WTC11 (cell line): ENCODE data around the gene PTPRN2. TPM values are rescaled to one million over a fixed set of nuclear protein-coding genes. Genes with fewer than 3 reads are reported as not detected.

Source experiments
- ATAC-seq: fragments of 200-7000 bp; cut with Tn5 transposase; 2 replicates; pipeline ENCODE4 v1.10.0; 2021; ENCODE audit warnings: mild to moderate bottlenecking, moderate library complexity
- CTCF ChIA-PET: fragments of 300-600 bp; sonication (Branson Sonifier 250); formaldehyde crosslinking; loops from one replicate; lab custom pipeline; 2021; ENCODE audit warnings: antibody characterized with exemption; lab: Charles Lee
- POLR2A ChIA-PET: fragments of 350-600 bp; sonication (Branson Sonifier 250); formaldehyde crosslinking; loops from one replicate; lab custom pipeline; 2021; ENCODE audit warnings: antibody characterized with exemption; lab: Charles Lee
- DNase-seq: peaks from one replicate; pipeline ENCODE4 v3.0.0; 2021; ENCODE audit warnings: low spot score
- H3K27ac Mint-ChIP-seq: 2 replicates; pipeline ENCODE4 v1.8.0; 2021; ENCODE audit warnings: mixed read lengths
- H3K27me3 Mint-ChIP-seq: 2 replicates; pipeline ENCODE4 v1.8.0; 2021; ENCODE audit warnings: low read depth, mild to moderate bottlenecking, moderate library complexity, mixed read lengths
- H3K36me3 Mint-ChIP-seq: 2 replicates; pipeline ENCODE4 v1.8.0; 2021; ENCODE audit warnings: mixed read lengths
- H3K4me1 Mint-ChIP-seq: 2 replicates; pipeline ENCODE4 v1.8.0; 2022; ENCODE audit warnings: mixed read lengths
- H3K4me3 Mint-ChIP-seq: 2 replicates; pipeline ENCODE4 v1.8.0; 2021; ENCODE audit warnings: mild to moderate bottlenecking, moderate library complexity, mixed read lengths
- H3K9me3 Mint-ChIP-seq: 2 replicates; pipeline ENCODE4 v1.8.0; 2021; ENCODE audit warnings: mixed read lengths
- ATF2 ChIP-seq: sonication (generic); formaldehyde crosslinking; IDR thresholded peaks from 2 replicates; pipeline ENCODE4 v1.8.1; 2022; ENCODE audit warnings: low read depth, missing genetic modification reagents, borderline replicate concordance
- CTCF ChIP-seq: fragments of 200-600 bp; IDR thresholded peaks from 2 replicates; pipeline ENCODE4 v1.8.0; 2022; ENCODE audit warnings: antibody characterized with exemption
- E2F5 ChIP-seq: sonication (generic); formaldehyde crosslinking; IDR thresholded peaks from 2 replicates; pipeline ENCODE4 v1.8.1; 2022; ENCODE audit warnings: mild to moderate bottlenecking, moderate library complexity, missing genetic modification reagents
- ELF4 ChIP-seq: sonication (generic); formaldehyde crosslinking; IDR thresholded peaks from 2 replicates; pipeline ENCODE4 v1.8.1; 2022; ENCODE audit warnings: low read depth, mild to moderate bottlenecking, moderate library complexity, missing genetic modification reagents
- FOXJ3 ChIP-seq: sonication (generic); formaldehyde crosslinking; IDR thresholded peaks from 2 replicates; pipeline ENCODE4 v1.9.0; 2021; ENCODE audit warnings: missing genetic modification reagents, mild to moderate bottlenecking, borderline replicate concordance
- GABPB1 ChIP-seq: sonication (generic); formaldehyde crosslinking; IDR thresholded peaks from 2 replicates; pipeline ENCODE4 v1.8.1; 2023; ENCODE audit warnings: mild to moderate bottlenecking, missing genetic modification reagents
- IRF2 ChIP-seq: sonication (generic); formaldehyde crosslinking; IDR thresholded peaks from 2 replicates; pipeline ENCODE4 v1.8.0; 2022; ENCODE audit warnings: low read depth, missing genetic modification reagents, borderline replicate concordance
- NFATC4 ChIP-seq: fragments of 250-450 bp; sonication (Bioruptor Pico); IDR thresholded peaks from 2 replicates; pipeline ENCODE4 v1.9.0; 2021; ENCODE audit warnings: mild to moderate bottlenecking
- NR2C2 ChIP-seq: sonication (generic); formaldehyde crosslinking; IDR thresholded peaks from 2 replicates; pipeline ENCODE4 v1.8.0; 2022; ENCODE audit warnings: mild to moderate bottlenecking, missing genetic modification reagents
- NR3C1 ChIP-seq: sonication (generic); formaldehyde crosslinking; conservative IDR thresholded peaks from 2 replicates; pipeline ENCODE4 v1.8.1; 2023; ENCODE audit warnings: low read depth, mild to moderate bottlenecking, missing genetic modification reagents
- PRRX2 ChIP-seq: fragments of 250-450 bp; sonication (Bioruptor Pico); IDR thresholded peaks from 2 replicates; pipeline ENCODE4 v1.8.0; 2021; ENCODE audit warnings: mild to moderate bottlenecking
- ZMAT4 ChIP-seq: fragments of 250-450 bp; sonication (Bioruptor Pico); IDR thresholded peaks from 2 replicates; pipeline ENCODE4 v1.9.0; 2021; ENCODE audit warnings: mild to moderate bottlenecking
- ZNF219 ChIP-seq: sonication (generic); formaldehyde crosslinking; IDR thresholded peaks from 2 replicates; pipeline ENCODE4 v1.8.0; 2023; ENCODE audit warnings: missing genetic modification reagents, mild to moderate bottlenecking, borderline replicate concordance
- ZNF232 ChIP-seq: sonication (generic); formaldehyde crosslinking; IDR thresholded peaks from 2 replicates; pipeline ENCODE4 v1.8.0; 2022; ENCODE audit warnings: mild to moderate bottlenecking, missing genetic modification reagents
- ZNF281 ChIP-seq: sonication (generic); formaldehyde crosslinking; IDR thresholded peaks from 2 replicates; pipeline ENCODE4 v1.8.0; 2023; ENCODE audit warnings: mild to moderate bottlenecking, missing genetic modification reagents
- ZNF317 ChIP-seq: sonication (generic); formaldehyde crosslinking; IDR thresholded peaks from 2 replicates; pipeline ENCODE4 v1.8.1; 2023; ENCODE audit warnings: low read depth, mild to moderate bottlenecking, moderate library complexity, missing genetic modification reagents, borderline replicate concordance
- ZNF396 ChIP-seq: fragments of 250-450 bp; sonication (Bioruptor Pico); IDR thresholded peaks from 2 replicates; pipeline ENCODE4 v1.8.0; 2021; ENCODE audit warnings: mild to moderate bottlenecking, moderate library complexity, borderline replicate concordance
- ZNF416 ChIP-seq: fragments of 250-450 bp; sonication (Bioruptor Pico); IDR thresholded peaks from 2 replicates; pipeline ENCODE4 v1.9.0; 2021; ENCODE audit warnings: mild to moderate bottlenecking, inconsistent platforms
- ZNF512 ChIP-seq: sonication (generic); formaldehyde crosslinking; IDR thresholded peaks from 2 replicates; pipeline ENCODE4 v1.8.1; 2022; ENCODE audit warnings: missing genetic modification reagents, borderline replicate concordance
- total RNA-seq: library from RNA; stranded (reverse); gene quantifications from 3 replicates; pipeline ENCODE4 v1.2.3, GENCODE V29; 2021

The PTPRN2 gene
- total RNA-seq, 1 experiment from 2014 or later, result 4.7 TPM

GRCh38 chr7:158383665-158384064 is 204.0 kb downstream of the PTPRN2 start:
- no peak overlapping the region for H3K27ac Mint-ChIP-seq
- peaks cover 34% of the 10 kb centered on the region for H3K36me3 Mint-ChIP-seq
- ATAC-seq (no peak), DNase-seq (no peak)
- H3K4me3 Mint-ChIP-seq, result no peak overlapping the region
- peaks cover 13% of the 10 kb centered on the region; the same call in 1 of the 2 replicates for H3K27me3 Mint-ChIP-seq
- peaks cover 32% of the 10 kb centered on the region for H3K4me1 Mint-ChIP-seq
- peaks cover 37% of the 10 kb centered on the region for H3K9me3 Mint-ChIP-seq
- ChIA-PET CTCF (no interaction called here), POLR2A (no interaction called here)
- TF ChIP-seq NR2C2 (CRISPR knock-in tag), result no peak
- no peak for TF ChIP-seq PRRX2 (CRISPR knock-in tag)
- TF ChIP-seq ZNF232 (CRISPR knock-in tag), result no peak
- TF ChIP-seq ZMAT4 (CRISPR knock-in tag), result no peak
- TF ChIP-seq ZNF396 (CRISPR knock-in tag), result no peak
- TF ChIP-seq ZNF281 (CRISPR knock-in tag), result no peak

GRCh38 chr7:158382363-158383254 is 205.0 kb downstream of the PTPRN2 start:
- Mint-ChIP-seq H3K27me3 (peaks cover 13% of the 10 kb centered on the region; the same call in 1 of the 2 replicates), H3K27ac (no peak overlapping the region), H3K4me1 (peaks cover 32% of the 10 kb centered on the region), H3K9me3 (peaks cover 37% of the 10 kb centered on the region), H3K36me3 (peaks cover 34% of the 10 kb centered on the region), H3K4me3 (no peak overlapping the region)
- ChIA-PET CTCF (no interaction called here), POLR2A (no interaction called here)
- TF ChIP-seq ELF4 (CRISPR knock-in tag) (no peak), NR3C1 (CRISPR knock-in tag) (no peak), ZNF512 (no peak), ZNF416 (CRISPR knock-in tag) (no peak), IRF2 (CRISPR knock-in tag) (no peak), NFATC4 (CRISPR knock-in tag) (no peak), ZNF219 (CRISPR knock-in tag) (no peak), GABPB1 (no peak)
- DNase-seq (no peak), ATAC-seq (no peak)

GRCh38 chr7:158381956-158382355 is 205.7 kb downstream of the PTPRN2 start:
- ATAC-seq, result no peak
- POLR2A ChIA-PET, result no interaction called here
- TF ChIP-seq CTCF (no peak), E2F5 (CRISPR knock-in tag) (no peak), ZNF317 (no peak), FOXJ3 (CRISPR knock-in tag) (no peak), IRF2 (CRISPR knock-in tag) (no peak), ZNF416 (CRISPR knock-in tag) (no peak), ATF2 (CRISPR knock-in tag) (no peak)

More at GRCh38 chr7:158381956-158382355, 205.7 kb downstream of the PTPRN2 start:
- Mint-ChIP-seq H3K27ac (no peak overlapping the region), H3K9me3 (peaks cover 37% of the 10 kb centered on the region), H3K36me3 (peaks cover 34% of the 10 kb centered on the region), H3K4me1 (peaks cover 28% of the 10 kb centered on the region), H3K4me3 (no peak overlapping the region), H3K27me3 (peaks cover 13% of the 10 kb centered on the region; the same call in 1 of the 2 replicates)
- no peak for DNase-seq
- CTCF ChIA-PET, result no interaction called here
